Ovary (tissue), 3 donors: ENCODE data around the gene CCER1.

ENCODE experiments used
- POLR2A ChIP-seq: fragments of 450-650 bp; IDR thresholded peaks from one replicate; pipeline ENCODE4 v1.6.1; 2017; ENCODE audit warnings: antibody characterized with exemption, mild to moderate bottlenecking, moderate library complexity
- TF ChIP-seq, protein P1 (sequence below), 3 donors: fragments of 450-650 bp in 2 of 3; fragments of 200-600 bp in 1 of 3; IDR thresholded peaks; one replicate each; pipeline versions ENCODE4 v1.5.1 to v1.8.0; 2016 to 2022; ENCODE audit warnings: antibody characterized with exemption in 3 of 3, mild to moderate bottlenecking in 1 of 3
- donor health status: DM: no; HTN: no; CAD: no.

DNA sequence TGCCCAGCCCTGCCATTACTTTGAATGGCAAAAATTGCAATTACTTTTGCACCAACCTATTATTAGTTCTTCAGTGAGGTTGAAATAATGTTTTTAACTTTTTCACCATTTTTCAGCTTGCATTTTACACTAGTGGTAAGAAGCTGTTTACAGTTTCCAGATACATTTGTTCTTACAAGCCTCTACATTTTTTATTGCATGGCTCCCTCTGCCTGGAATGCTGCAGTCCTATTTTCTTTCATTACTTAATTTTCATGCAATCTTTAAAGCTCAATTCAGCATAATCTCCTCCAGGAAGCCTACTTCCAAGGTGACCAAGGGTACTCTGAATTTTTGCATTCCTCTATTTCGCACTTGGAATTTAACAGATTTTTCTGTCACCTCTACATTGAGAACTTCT, 33.4 kb downstream of the CCER1 start:
- TF ChIP-seq, protein P1, sequence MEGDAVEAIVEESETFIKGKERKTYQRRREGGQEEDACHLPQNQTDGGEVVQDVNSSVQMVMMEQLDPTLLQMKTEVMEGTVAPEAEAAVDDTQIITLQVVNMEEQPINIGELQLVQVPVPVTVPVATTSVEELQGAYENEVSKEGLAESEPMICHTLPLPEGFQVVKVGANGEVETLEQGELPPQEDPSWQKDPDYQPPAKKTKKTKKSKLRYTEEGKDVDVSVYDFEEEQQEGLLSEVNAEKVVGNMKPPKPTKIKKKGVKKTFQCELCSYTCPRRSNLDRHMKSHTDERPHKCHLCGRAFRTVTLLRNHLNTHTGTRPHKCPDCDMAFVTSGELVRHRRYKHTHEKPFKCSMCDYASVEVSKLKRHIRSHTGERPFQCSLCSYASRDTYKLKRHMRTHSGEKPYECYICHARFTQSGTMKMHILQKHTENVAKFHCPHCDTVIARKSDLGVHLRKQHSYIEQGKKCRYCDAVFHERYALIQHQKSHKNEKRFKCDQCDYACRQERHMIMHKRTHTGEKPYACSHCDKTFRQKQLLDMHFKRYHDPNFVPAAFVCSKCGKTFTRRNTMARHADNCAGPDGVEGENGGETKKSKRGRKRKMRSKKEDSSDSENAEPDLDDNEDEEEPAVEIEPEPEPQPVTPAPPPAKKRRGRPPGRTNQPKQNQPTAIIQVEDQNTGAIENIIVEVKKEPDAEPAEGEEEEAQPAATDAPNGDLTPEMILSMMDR (IDR thresholded peaks at IDR 0.05): no peak
- TF ChIP-seq POLR2A: no peak
